Activated naive CD4-positive, alpha-beta T cell treated with anti-CD3 and anti-CD28 coated beads, Interleukin-2, amount 50 U/mL, for 72 hours (primary cell): Measurements from ENCODE around the gene HEXA. TPM values are rescaled to one million over a fixed set of nuclear protein-coding genes. Genes with fewer than 3 reads are reported as not detected.
"Not testable (repeated sequence)": the region's sequence is repeated elsewhere in the genome, so short reads cannot be mapped to it uniquely, and the experiment has no call there.

Source experiments
- ATAC-seq, 2 donors: fragments of 150-1000 bp; cut with Tn5 transposase; 2 replicates each; pipeline ENCODE4 v1.10.0; 2021; ENCODE audit warnings: mild to moderate bottlenecking in 2 of 2, moderate library complexity in 2 of 2
- DNase-seq, 2 donors: peaks; one replicate each; pipeline ENCODE4 v3.0.0; 2021 to 2022; ENCODE audit warnings: low spot score in 2 of 2
- H3K27ac Mint-ChIP-seq, 2 donors: one replicate each; pipeline ENCODE4 v1.8.0; 2022; ENCODE audit warnings: mild to moderate bottlenecking in 2 of 2, mixed read lengths in 2 of 2
- H3K36me3 Mint-ChIP-seq, 2 donors: one replicate each; pipeline ENCODE4 v1.8.0; 2022; ENCODE audit warnings: mixed read lengths in 2 of 2
- H3K9me3 Mint-ChIP-seq, 2 donors: one replicate each; pipeline ENCODE4 v1.8.0; 2022; ENCODE audit warnings: mixed read lengths in 2 of 2
- total RNA-seq, 2 donors: library from RNA; stranded (reverse); gene quantifications; one replicate each; pipeline ENCODE4 v1.2.3, GENCODE V29; 2022

HEXA gene
- total RNA-seq, 2 donors from 2014 or later = 57.3 to 75.0 TPM

GRCh38 chr15:72387741-72388140, 11.9 kb upstream of the HEXA start:
- H3K9me3 Mint-ChIP-seq = no peaks in the 10 kb centered on the region
- DNase-seq (no peak), ATAC-seq (no peak)
- no peak overlapping the region for H3K27ac Mint-ChIP-seq
- no peaks in the 10 kb centered on the region for H3K36me3 Mint-ChIP-seq

DNA sequence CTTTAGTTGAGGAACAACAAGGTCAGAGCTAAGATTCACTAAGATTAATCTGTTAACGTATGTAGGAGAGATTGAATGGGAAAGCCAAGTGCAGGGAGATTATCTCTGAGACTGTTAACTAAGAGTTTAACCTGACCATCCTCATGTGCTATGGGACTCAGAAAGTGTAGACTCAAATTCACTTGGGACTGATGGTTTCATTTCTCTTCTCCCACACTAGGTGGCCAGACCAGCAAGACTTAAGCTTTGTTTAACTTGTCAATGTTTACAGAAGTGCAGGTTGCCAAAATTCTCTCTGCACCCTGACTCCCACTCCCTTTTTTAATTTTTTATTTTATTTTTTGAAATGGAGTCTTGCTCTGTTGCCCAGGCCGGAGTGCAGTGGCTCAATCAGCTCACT, 6.3 kb upstream of the HEXA start:
- Mint-ChIP-seq H3K36me3 (no peaks in the 10 kb centered on the region), H3K9me3 (no peaks in the 10 kb centered on the region), H3K27ac (no peak overlapping the region)
- ATAC-seq (no peak), DNase-seq (no peak)

DNA sequence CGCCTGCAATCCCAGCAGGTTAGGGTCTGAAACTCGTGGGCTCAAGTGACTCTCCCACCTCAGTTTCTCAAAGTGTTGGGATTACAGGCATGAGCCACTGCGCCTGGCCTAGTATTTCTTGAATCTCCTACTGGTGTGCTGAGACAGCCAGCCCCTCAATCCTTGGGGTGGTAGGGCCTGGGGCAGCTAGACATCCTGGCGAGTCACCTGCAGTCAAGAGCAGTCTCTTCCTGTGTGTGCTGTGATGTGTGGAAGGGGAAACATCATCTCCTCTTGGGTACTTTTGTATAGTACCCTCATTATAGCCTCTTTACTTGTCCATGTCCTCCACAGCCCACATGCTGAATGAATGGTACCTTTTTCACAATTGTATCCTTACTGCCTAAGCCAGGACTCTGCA, 4.9 kb upstream of the HEXA start:
- no peak for DNase-seq
- Mint-ChIP-seq H3K36me3 (peaks cover 4% of the 10 kb centered on the region in 2 donors), H3K27ac (no peak overlapping the region), H3K9me3 (no peaks in the 10 kb centered on the region)
- ATAC-seq = no peak

- Mint-ChIP-seq H3K27ac (no peak overlapping the region), H3K9me3 (no peaks in the 10 kb centered on the region), H3K36me3 (peaks cover 10 to 11% of the 10 kb centered on the region in 2 donors)
- ATAC-seq (no peak), DNase-seq (no peak)
These were observed 4.1 kb upstream of the HEXA start for GRCh38 chr15:72379856-72380430.

DNA sequence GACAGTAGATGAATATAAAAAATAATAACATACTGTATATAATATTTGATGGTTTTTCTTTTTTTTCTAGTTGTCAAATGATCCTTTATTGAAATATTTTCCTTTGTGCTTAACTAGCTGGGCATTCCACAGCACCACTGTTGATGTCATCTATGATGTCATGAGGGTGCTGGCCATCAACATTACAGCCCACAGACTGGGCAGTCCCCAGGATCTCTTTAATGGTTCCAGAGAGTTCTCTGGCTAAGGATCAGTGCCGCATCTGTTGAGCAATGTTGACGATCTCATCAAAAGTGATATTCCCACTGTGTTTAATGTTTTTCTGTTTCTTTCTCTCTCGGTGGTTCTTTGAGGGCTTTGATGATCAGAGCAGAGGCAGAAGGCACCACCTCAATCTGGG, 3.3 kb upstream of the HEXA start:
- not testable (repeated sequence) for ATAC-seq, DNase-seq, H3K9me3 Mint-ChIP-seq
- H3K36me3 Mint-ChIP-seq = peaks cover 10 to 11% of the 10 kb centered on the region in 2 donors
- peak overlapping the region in 1 of 2 donors; percentile 67 for H3K27ac Mint-ChIP-seq

- peak overlapping the region in 1 of 2 donors; percentile 1 for H3K27ac Mint-ChIP-seq
- DNase-seq = no peak
- H3K36me3 Mint-ChIP-seq = peaks cover 10 to 11% of the 10 kb centered on the region in 2 donors
- no peak for ATAC-seq
- H3K9me3 Mint-ChIP-seq = no peaks in the 10 kb centered on the region
These were observed 1.5 kb upstream of the HEXA start for GRCh38 chr15:72377331-72377730.

DNA sequence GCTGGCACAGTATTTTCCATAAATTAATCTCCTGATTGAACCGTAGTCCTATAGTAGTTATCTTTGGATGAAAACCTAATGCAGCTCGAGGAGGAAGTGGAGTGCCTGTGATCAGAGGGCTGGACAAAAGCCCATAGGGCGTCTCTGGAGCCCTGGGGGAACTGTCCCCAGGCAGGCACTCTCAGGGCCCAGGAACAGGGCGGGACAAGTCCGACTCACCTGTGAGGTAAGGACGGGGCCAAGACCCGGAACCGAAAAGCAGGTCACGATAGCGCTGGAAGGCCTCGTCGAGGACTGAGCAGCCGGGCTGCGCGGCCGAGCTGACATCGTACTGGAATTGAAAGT, 341 bp downstream of the HEXA start:
- Mint-ChIP-seq H3K27ac (peak overlapping the region; percentile 96 to 98), H3K9me3 (no peaks in the 10 kb centered on the region), H3K36me3 (peaks cover 10 to 11% of the 10 kb centered on the region in 2 donors)
- DNase-seq = no peak
- ATAC-seq = peak; percentile 53 to 62

DNA sequence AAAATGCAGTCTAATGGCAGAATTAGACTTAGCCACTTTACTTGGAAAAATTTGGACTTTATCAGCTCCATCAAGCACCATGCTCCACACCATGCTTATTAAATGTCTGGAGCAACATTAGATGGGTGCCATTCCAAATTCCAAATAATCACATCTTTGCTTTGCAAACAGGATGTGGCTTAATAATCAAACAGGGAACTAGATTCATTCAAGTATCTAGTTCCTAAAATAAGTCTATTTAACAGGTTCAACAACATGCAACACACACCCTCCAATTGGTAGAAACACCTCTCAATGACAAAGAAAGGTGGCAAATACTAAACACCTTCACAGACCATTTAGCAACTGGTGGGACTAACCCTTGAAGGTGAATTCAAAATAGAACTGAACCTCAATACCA, 3.5 kb downstream of the HEXA start:
- DNase-seq (no peak), ATAC-seq (no peak)
- no peak overlapping the region for H3K27ac Mint-ChIP-seq
- H3K36me3 Mint-ChIP-seq = peaks cover 16 to 17% of the 10 kb centered on the region in 2 donors
- H3K9me3 Mint-ChIP-seq = peaks cover 0 to 4% of the 10 kb centered on the region in 2 donors

GRCh38 chr15:72369964-72370363, 5.8 kb downstream of the HEXA start:
- peaks cover 0 to 7% of the 10 kb centered on the region in 2 donors for H3K9me3 Mint-ChIP-seq
- DNase-seq = no peak

DNA sequence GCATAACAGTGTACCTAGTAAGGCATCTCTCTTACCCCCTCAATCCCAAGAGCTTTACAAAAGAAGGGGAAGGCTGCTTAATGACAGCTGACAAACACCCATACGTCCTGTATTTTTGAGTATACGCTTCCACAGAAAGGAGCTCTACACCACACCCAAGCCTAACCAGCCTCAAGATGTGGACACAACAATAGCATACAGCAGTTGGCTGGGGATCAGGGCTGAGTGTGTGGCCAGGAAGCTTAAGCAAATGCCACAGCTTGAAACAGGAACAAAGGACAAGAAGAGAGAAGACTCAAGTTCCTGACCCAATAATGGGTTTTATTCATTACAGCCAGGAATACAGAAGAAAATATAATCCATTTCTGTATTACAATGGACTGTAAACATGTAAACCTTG, 6.9 kb downstream of the HEXA start:
- no peak for DNase-seq
- H3K36me3 Mint-ChIP-seq = peaks cover 13 to 16% of the 10 kb centered on the region in 2 donors
- ATAC-seq = no peak
- no peak overlapping the region for H3K27ac Mint-ChIP-seq
- H3K9me3 Mint-ChIP-seq = peaks cover 0 to 7% of the 10 kb centered on the region in 2 donors

More at GRCh38 chr15:72369964-72370363, 5.8 kb downstream of the HEXA start:
- peaks cover 13 to 16% of the 10 kb centered on the region in 2 donors for H3K36me3 Mint-ChIP-seq
- H3K27ac Mint-ChIP-seq = no peak overlapping the region
- no peak for ATAC-seq

DNA sequence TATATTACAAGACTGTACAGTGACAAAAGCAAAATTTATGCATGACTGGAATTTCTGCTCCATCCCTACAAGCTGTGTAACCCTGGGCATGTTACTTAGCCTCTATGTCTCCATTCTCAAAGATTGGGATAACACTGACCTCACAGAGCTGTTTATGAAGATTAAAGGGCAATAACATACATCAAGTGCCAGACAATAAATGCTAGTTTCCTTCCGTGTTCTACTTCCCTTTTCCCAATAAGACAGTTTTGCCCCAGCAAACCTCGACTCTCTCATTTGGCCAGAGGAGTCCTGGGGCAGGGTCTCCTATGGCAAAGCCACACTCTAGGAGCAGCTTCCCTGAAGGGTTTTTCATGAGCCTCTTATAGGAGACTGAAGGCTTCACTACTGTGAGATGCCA, 7.5 kb downstream of the HEXA start:
- no peak overlapping the region for H3K27ac Mint-ChIP-seq
- ATAC-seq = no peak
- peaks cover 13 to 16% of the 10 kb centered on the region in 2 donors for H3K36me3 Mint-ChIP-seq
- DNase-seq = no peak
- H3K9me3 Mint-ChIP-seq = peaks cover 0 to 7% of the 10 kb centered on the region in 2 donors

GRCh38 chr15:72365844-72366243, 10.0 kb downstream of the HEXA start:
- peak in 1 of 2 donors; percentile 27 for DNase-seq
- Mint-ChIP-seq H3K27ac (peak overlapping the region; percentile 61 to 73), H3K36me3 (peaks cover 13 to 16% of the 10 kb centered on the region in 2 donors), H3K9me3 (peaks cover 0 to 7% of the 10 kb centered on the region in 2 donors)
- peak; percentile 95 to 97 for ATAC-seq

GRCh38 chr15:72361176-72361575, 14.6 kb downstream of the HEXA start:
- ATAC-seq (no peak), DNase-seq (no peak)
- Mint-ChIP-seq H3K27ac (no peak overlapping the region), H3K9me3 (no peaks in the 10 kb centered on the region), H3K36me3 (no peaks in the 10 kb centered on the region)

DNA sequence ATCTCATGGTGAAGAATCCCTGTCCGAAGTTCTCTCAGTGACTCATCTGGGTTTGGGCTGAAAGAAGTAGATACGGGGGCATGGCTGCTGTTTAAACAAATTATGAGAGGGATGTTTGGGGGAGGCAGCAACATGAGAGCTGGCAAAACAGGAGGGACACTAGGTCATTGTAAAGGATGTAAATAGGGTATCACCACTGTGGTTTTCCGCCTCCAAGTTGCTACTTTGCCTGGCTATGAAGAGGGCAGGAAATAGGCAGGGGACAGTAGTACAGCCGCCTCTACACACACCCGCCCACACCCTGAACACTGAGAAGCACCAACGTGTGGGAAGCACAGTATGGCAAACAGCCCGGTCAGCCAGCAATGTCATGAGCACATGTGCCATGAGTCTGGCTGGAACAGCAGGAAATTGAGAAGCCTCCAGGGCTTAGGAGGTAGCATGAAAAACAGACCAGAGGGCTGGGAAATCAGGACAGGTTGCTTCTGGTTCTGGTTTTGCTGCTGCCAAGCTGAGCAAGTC, 17.1 kb downstream of the HEXA start:
- no peaks in the 10 kb centered on the region for H3K36me3 Mint-ChIP-seq
- DNase-seq = no peak
- peak; percentile 32 to 36 for ATAC-seq
- H3K27ac Mint-ChIP-seq = peak overlapping the region in 1 of 2 donors; percentile 61
- no peaks in the 10 kb centered on the region for H3K9me3 Mint-ChIP-seq

DNA sequence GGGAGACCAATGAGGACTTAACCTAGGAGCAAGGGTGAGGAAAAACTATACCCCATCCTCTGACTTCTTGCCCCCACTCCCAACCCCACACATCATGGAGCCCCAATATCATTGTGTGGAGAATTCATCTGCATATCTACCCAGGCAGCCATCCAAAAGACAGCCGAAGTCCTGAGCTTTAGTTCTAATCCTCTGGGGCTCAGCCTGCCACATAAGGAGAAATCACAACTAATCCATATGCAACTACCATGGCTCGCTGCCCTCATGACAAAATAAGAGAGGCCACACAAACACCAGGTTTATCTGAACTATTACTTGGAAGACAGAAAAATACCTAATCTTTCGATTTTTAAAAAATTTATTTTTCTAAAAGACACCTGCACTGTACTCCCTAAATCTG, 17.7 kb downstream of the HEXA start:
- H3K27ac Mint-ChIP-seq = peak overlapping the region in 1 of 2 donors; percentile 61

DNA sequence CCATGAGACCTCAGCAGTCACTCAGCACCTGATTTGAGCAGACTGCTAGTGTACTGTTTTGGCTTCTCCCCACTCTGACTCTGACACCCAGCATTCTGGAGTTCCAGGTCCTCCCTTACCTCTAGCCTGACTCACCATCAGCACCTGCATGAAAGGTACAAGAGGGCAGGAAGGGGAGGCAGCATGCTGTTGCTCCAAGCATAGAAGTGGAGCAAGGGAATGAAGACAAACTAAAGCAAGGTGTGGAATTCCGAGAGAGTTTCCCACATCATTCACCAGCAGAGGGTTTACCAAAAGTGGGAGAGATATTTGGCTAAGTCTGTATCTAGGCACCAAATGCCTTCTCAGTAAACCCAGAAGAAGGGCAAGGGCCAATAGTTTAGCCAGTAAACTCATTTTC, 21.3 kb downstream of the HEXA start:
- ATAC-seq (no peak), DNase-seq (no peak)
- Mint-ChIP-seq H3K9me3 (no peaks in the 10 kb centered on the region), H3K27ac (peak overlapping the region in 1 of 2 donors; percentile 41), H3K36me3 (no peaks in the 10 kb centered on the region)

More for the DNA sequence above, 17.7 kb downstream of the HEXA start:
- no peak for DNase-seq
- Mint-ChIP-seq H3K36me3 (no peaks in the 10 kb centered on the region), H3K9me3 (no peaks in the 10 kb centered on the region)
- no peak for ATAC-seq

- Mint-ChIP-seq H3K9me3 (no peaks in the 10 kb centered on the region), H3K36me3 (peaks cover 0 to 6% of the 10 kb centered on the region in 2 donors), H3K27ac (no peak overlapping the region)
- no peak for DNase-seq
- ATAC-seq = no peak
These were observed 22.5 kb downstream of the HEXA start for GRCh38 chr15:72353266-72353665.

DNA sequence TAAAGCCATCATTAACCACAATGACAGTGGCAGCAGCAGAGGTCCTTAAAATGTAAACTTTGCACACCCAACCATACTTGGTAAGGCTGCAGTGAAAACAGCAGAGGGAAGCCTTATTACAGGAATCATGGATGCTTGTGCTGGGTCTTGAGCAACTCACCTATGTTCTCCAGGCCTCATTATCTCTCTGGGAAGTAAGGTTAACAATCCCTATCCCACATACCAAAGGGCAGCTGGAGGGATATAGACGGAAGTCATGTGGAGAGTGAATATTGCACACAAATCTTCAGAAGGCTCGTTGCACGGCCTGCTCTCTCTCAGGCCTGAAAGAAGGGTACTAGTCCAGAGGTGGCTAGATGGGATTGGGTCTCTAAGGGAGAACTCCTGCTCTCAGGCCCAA, 30.0 kb downstream of the HEXA start:
- Mint-ChIP-seq H3K27ac (no peak overlapping the region), H3K36me3 (peaks cover 0 to 6% of the 10 kb centered on the region in 2 donors)
- ATAC-seq = no peak

More for the DNA sequence above, 30.0 kb downstream of the HEXA start:
- H3K9me3 Mint-ChIP-seq = no peaks in the 10 kb centered on the region
- DNase-seq = no peak
